Astrocyte of the spinal cord (primary cell): Measurements from ENCODE around the gene PLCL1.
"Not testable (repeated sequence)": the region's sequence is repeated elsewhere in the genome, so short reads cannot be mapped to it uniquely, and the experiment has no call there.

Experiments used
- DNase-seq: peaks from one replicate; pipeline ENCODE4 v3.0.0; 2011; ENCODE audit warnings: low read depth, low spot score
- H3K4me3 ChIP-seq: 2 replicates; pipeline ENCODE4 v1.5.1; 2011; ENCODE audit warnings: low read depth, mild to moderate bottlenecking, low read length, moderate library complexity
- in situ Hi-C: cut with HindIII; loops from 2 replicates; pipeline ENCODE4 v1.10.0; 2017; ENCODE audit warnings: low sequenced_read_pairs
- TF ChIP-seq, protein P1 (sequence below): IDR thresholded peaks from 2 replicates; pipeline ENCODE4 v1.5.1; 2012; ENCODE audit warnings: low read depth, mild to moderate bottlenecking, low read length, inconsistent platforms

The PLCL1 gene

GRCh38 chr2:198175271-198175670 lies 370.9 kb downstream of the PLCL1 start:
- DNase-seq: no peak
- H3K4me3 ChIP-seq: no peak overlapping the region
- TF ChIP-seq, protein P1, sequence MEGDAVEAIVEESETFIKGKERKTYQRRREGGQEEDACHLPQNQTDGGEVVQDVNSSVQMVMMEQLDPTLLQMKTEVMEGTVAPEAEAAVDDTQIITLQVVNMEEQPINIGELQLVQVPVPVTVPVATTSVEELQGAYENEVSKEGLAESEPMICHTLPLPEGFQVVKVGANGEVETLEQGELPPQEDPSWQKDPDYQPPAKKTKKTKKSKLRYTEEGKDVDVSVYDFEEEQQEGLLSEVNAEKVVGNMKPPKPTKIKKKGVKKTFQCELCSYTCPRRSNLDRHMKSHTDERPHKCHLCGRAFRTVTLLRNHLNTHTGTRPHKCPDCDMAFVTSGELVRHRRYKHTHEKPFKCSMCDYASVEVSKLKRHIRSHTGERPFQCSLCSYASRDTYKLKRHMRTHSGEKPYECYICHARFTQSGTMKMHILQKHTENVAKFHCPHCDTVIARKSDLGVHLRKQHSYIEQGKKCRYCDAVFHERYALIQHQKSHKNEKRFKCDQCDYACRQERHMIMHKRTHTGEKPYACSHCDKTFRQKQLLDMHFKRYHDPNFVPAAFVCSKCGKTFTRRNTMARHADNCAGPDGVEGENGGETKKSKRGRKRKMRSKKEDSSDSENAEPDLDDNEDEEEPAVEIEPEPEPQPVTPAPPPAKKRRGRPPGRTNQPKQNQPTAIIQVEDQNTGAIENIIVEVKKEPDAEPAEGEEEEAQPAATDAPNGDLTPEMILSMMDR: no peak
- in situ Hi-C loops: no loop called here

GRCh38 chr2:198177040-198177439 lies 372.6 kb downstream of the PLCL1 start:
- DNase-seq: no peak
- TF ChIP-seq, protein P1: no peak
- in situ Hi-C loops: no loop called here

DNA sequence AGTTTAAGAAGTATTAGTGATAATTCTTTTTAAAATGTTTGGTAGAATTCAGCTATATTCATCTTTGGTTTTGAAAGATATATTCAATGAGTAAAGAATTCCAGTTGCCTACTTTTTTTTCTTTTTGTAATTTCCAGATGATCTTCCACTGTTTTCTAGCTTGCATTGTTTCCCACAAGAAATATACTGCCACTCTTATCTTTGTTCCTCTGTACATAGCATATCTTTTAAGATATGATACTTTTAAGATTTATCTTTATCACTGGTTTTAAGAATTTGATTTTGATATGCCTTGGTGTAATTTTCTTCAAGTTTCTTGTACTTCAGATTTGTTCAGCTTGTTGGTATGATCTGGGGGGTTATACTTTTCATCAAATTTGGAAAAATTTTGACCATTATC lies 374.4 kb downstream of the PLCL1 start:
- H3K4me3 ChIP-seq: no peak overlapping the region
- no peak for DNase-seq
- TF ChIP-seq, protein P1: no peak
- in situ Hi-C loops: no loop called here

More at GRCh38 chr2:198177040-198177439, 372.6 kb downstream of the PLCL1 start:
- H3K4me3 ChIP-seq: no peak overlapping the region

DNA sequence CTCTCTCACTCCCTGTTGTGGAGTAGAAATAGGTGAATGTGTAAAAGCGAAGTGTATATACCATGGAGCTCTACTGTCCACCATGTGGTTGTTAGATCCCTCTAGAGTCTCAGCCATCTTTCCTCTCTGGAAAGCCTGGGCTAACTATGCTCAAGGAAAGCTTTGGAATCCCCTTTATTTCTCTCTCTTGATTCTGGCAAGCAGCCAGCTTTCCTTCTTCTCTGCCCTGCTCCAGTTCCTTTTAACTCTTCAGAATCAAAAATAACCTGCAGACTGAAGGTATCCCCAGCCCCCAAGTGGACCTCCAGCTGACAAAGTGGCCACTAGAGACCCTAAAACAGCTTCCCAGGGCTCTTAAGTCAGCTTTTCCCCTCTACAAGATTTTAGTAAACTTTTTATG lies 381.9 kb downstream of the PLCL1 start:
- TF ChIP-seq, protein P1: no peak
- no peak overlapping the region for H3K4me3 ChIP-seq
- no peak for DNase-seq
- in situ Hi-C loops: no loop called here

DNA sequence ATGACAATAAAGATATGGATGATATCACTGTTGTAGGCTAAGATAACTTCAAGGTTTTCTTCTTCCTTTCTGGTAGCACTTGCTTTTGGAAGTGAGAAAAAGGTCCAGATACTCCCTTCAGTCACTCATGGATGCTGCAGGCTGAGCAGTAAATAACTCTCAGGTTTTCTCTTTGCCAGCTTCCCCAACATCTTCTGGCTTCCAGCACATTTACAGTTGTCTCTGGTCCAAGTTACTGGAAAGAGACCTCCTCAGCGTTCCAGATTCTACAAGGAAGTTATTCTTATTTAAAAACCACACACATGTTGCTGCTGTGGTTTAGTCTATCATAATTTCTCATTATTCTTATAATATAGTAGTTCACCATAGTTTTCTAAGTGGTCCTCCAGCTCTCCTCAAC lies 383.4 kb downstream of the PLCL1 start:
- H3K4me3 ChIP-seq: no peak overlapping the region
- DNase-seq: no peak
- in situ Hi-C loops: no loop called here
- TF ChIP-seq, protein P1: no peak

GRCh38 chr2:198188982-198189381 lies 384.6 kb downstream of the PLCL1 start:
- H3K4me3 ChIP-seq: no peak overlapping the region
- in situ Hi-C loops: no loop called here
- DNase-seq: no peak
- TF ChIP-seq, protein P1: no peak

DNA sequence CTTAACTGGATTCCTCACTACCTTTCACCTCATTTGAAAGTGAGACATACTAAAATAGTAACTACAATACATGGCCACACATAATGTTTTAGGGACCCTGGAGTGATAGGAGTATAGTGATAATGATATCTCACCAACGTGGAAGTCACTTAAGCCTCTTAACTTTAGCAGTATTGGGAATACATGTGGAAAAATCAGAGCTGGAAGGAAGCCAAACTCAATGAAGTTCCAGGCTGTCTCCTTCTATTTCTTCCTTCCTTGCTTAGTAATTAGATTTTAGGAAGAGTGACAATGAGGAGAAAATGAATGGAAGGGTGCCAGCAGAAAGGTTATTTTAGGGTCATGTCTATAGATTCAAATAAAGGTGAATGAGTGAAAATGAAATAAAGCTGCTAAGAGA lies 387.3 kb downstream of the PLCL1 start:
- no peak for DNase-seq
- in situ Hi-C loops: no loop called here
- TF ChIP-seq, protein P1: no peak
- H3K4me3 ChIP-seq: no peak overlapping the region

DNA sequence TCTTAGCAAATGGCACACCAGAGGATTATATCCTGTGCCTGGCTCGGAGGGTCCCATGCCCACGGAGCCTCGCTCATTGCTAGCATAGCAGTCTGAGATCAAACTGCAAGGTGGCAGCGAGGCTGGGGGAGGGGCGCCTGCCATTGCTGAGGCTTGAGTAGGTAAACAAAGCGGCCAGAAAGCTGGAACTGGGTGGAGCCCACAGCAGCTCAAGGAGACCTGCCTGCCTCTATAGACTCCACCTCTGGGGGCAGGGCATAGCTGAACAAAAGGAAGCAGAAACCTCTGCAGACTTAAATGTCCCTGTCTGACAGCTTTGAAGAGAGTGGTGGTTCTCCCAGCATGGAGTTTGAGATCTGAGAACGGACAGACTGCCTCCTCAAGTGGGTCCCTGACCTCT lies 392.2 kb downstream of the PLCL1 start:
- DNase-seq, H3K4me3 ChIP-seq, in situ Hi-C loops: not testable (repeated sequence)
